ENCODE results near the gene TBC1D22A. TPM values are rescaled to one million over a fixed set of nuclear protein-coding genes. Genes with fewer than 3 reads are reported as not detected.

The TBC1D22A gene
- total and polyA plus RNA-seq, 2 donors from 2014 or later: 24.6 to 39.4 TPM

DNA sequence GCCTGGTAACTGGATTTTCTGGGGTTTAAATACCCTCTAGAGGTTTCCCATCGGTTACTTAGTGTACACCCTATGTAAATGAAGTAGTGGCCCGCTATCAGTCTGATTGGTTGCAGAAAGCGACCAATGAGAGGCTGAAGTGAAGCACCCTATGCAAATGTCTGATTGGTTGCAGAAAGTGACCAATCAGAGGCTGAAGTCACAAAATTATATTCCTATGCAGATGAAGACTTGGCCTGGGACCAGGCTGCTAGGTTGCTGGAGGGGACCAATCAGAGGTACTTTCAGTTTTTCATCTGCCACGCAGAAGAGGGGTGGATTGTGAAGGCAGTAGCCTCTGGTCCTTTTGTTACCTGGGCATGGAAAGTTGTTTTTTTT lies 134.8 kb downstream of the TBC1D22A start:
- Histone ChIP-seq H3K36me3 (ENCODE audit: control insufficient read depth in 2 of 3, insufficient read depth in 3 of 3, low read length in 3 of 3) (peaks cover 0 to 4% (median 0%) of the 10 kb centered on the region in 3 donors), H3K9me3 (ENCODE audit: control insufficient read depth in 2 of 3, insufficient read depth in 1 of 3, low read length in 3 of 3) (no peaks in the 10 kb centered on the region), H3K27ac (ENCODE audit: low read depth in 2 of 2, low read length in 2 of 2) (no peak overlapping the region), H3K4me1 (ENCODE audit: control insufficient read depth in 2 of 3, insufficient read depth in 2 of 3, low read depth in 1 of 3, low read length in 3 of 3) (no peaks in the 10 kb centered on the region), H3K9ac (ENCODE audit: low read length in 3 of 3) (no peak overlapping the region), H3K4me3 (ENCODE audit: low read length in 3 of 3) (no peak overlapping the region), H3K27me3 (ENCODE audit: control insufficient read depth, insufficient read depth, low read length) (no peaks in the 10 kb centered on the region)
- FAIRE-seq (no peak), DNase-seq (peak in 1 of 5 donors; percentile 6)
- TF ChIP-seq, protein P1, sequence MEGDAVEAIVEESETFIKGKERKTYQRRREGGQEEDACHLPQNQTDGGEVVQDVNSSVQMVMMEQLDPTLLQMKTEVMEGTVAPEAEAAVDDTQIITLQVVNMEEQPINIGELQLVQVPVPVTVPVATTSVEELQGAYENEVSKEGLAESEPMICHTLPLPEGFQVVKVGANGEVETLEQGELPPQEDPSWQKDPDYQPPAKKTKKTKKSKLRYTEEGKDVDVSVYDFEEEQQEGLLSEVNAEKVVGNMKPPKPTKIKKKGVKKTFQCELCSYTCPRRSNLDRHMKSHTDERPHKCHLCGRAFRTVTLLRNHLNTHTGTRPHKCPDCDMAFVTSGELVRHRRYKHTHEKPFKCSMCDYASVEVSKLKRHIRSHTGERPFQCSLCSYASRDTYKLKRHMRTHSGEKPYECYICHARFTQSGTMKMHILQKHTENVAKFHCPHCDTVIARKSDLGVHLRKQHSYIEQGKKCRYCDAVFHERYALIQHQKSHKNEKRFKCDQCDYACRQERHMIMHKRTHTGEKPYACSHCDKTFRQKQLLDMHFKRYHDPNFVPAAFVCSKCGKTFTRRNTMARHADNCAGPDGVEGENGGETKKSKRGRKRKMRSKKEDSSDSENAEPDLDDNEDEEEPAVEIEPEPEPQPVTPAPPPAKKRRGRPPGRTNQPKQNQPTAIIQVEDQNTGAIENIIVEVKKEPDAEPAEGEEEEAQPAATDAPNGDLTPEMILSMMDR (IDR thresholded peaks at IDR 0.05; ENCODE audit: borderline replicate concordance, extremely low read depth, insufficient read depth): no peak
- intact Hi-C loops (cut with DNase I): no loop called here

DNA sequence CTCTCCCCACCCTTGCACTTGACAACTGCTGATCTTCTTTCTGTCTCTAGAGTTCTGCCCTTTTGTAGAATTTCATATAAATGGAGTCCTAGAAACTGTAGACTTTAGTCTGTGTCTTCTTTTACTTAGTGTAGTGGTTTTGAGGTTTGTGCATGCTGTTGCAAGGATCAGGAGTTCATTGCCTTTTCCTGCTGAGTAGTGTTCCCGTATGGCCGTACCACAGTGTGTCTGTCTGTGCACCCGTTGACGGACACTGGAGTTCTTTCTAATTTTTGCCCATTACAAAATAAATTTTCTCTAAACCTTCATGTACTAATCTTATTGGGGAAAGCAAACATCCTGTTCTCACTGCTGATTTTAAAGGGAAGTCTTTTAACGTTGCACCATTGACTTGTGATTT lies 138.1 kb downstream of the TBC1D22A start:
- FAIRE-seq (no peak), DNase-seq (no peak)
- H3K4me1 ChIP-seq (ENCODE audit: control insufficient read depth in 2 of 3, insufficient read depth in 2 of 3, low read depth in 1 of 3, low read length in 3 of 3): no peaks in the 10 kb centered on the region
- H3K27ac ChIP-seq (ENCODE audit: low read depth in 2 of 2, low read length in 2 of 2): no peak overlapping the region
- H3K27me3 ChIP-seq (ENCODE audit: control insufficient read depth, insufficient read depth, low read length): no peaks in the 10 kb centered on the region
- H3K9ac ChIP-seq (ENCODE audit: low read length in 3 of 3): no peak overlapping the region
- TF ChIP-seq, protein P1 (IDR thresholded peaks at IDR 0.05; ENCODE audit: borderline replicate concordance, extremely low read depth, insufficient read depth): no peak
- H3K4me3 ChIP-seq (ENCODE audit: low read length in 3 of 3): no peak overlapping the region
- intact Hi-C loops (cut with DNase I): no loop called here
- no peaks in the 10 kb centered on the region for H3K9me3 ChIP-seq (ENCODE audit: control insufficient read depth in 2 of 3, insufficient read depth in 1 of 3, low read length in 3 of 3)
- H3K36me3 ChIP-seq (ENCODE audit: control insufficient read depth in 2 of 3, insufficient read depth in 3 of 3, low read length in 3 of 3): no peaks in the 10 kb centered on the region

DNA sequence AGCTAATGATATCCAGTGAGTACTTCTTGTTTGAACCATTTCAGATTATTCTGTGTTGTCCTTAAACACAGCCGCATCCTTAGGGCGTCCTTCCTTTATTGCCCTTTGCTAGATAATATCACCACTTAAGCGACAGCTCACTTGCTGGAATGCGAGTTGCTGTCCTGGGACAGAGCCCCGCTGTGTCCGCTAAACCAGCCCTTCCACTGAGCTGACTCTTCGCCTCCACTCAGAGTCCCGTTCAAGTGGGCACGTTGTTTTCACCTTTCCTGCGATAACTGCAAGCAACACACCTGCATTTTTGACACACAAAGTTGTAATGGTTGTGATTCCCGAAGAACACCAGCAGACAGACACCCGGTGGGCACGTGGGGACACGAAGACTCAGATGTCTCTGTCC lies 140.0 kb downstream of the TBC1D22A start:
- TF ChIP-seq, protein P1 (IDR thresholded peaks at IDR 0.05; ENCODE audit: borderline replicate concordance, extremely low read depth, insufficient read depth): no peak
- intact Hi-C loops (cut with DNase I): no loop called here
- DNase-seq (peak in 1 of 5 donors; percentile 18), FAIRE-seq (no peak)
- H3K4me3 ChIP-seq (ENCODE audit: low read length in 3 of 3): no peak overlapping the region
- H3K4me1 ChIP-seq (ENCODE audit: control insufficient read depth in 2 of 3, insufficient read depth in 2 of 3, low read depth in 1 of 3, low read length in 3 of 3): no peaks in the 10 kb centered on the region
- no peak overlapping the region for H3K9ac ChIP-seq (ENCODE audit: low read length in 3 of 3)
- no peaks in the 10 kb centered on the region for H3K27me3 ChIP-seq (ENCODE audit: control insufficient read depth, insufficient read depth, low read length)
- H3K36me3 ChIP-seq (ENCODE audit: control insufficient read depth in 2 of 3, insufficient read depth in 3 of 3, low read length in 3 of 3): no peaks in the 10 kb centered on the region
- no peaks in the 10 kb centered on the region for H3K9me3 ChIP-seq (ENCODE audit: control insufficient read depth in 2 of 3, insufficient read depth in 1 of 3, low read length in 3 of 3)
- H3K27ac ChIP-seq (ENCODE audit: low read depth in 2 of 2, low read length in 2 of 2): no peak overlapping the region
